SH-SY5Y (cell line): ENCODE measurements around the gene RBM19.

Experiments used
- GATA2 ChIP-seq: IDR thresholded peaks from 2 replicates; pipeline ENCODE4 v1.6.1; 2011; ENCODE audit warnings: mild to moderate bottlenecking, low read depth, low read length
- GATA3 ChIP-seq: IDR thresholded peaks from 2 replicates; pipeline ENCODE4 v1.6.1; 2011; ENCODE audit warnings: low read depth, mild to moderate bottlenecking, low read length, moderate library complexity

The RBM19 gene

DNA sequence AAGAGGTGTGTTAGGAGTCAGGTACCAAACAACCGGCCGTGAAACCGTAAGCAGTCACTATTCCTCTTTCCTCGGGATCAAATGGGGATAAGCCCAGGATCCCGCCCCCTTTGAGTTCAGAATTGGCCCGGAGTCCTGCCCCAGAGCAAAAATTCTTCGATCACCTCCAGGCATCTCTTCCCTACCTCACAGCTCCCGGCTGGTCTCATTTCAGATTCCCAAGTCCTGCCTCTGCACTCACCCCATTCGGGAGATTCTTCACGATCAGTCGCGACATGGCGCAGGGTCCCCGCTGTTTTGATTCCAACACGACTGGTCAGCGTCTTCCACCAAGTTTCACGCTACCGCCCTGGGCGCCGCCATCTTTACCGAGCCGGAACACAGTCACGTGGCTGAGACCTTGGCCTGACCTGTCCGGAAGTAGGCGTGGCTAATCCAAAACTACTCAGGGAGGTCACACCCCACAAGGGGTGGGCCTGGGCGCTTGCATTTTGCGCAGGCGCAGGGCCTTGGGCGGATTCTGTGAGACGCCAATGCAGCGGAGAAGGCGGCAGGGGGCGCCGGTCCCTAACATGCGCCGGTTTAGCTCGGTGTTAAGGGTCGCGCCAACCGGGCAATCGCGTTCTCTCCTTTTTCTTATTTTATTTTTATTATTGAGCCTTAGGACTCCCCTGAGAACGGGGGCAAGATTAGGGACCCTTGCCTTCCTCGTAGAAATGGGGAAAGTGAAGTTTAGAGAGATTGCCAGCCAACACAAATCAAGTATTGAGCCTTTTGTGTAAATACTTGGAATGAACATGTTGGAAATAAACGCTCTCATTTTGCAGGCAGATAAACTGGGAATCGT, at the start of gene RBM19:
RBM19 (minus strand) TSS at position 375 of the 847 bp plus-strand sequence; CDS start at position 277, 98 bp downstream.
- TF ChIP-seq GATA2 (no peak; the same call in 1 of the 2 replicates), GATA3 (no peak)

GRCh38 chr12:114015851-114016250, 49.7 kb upstream of the RBM19 start:
- no peak for TF ChIP-seq GATA3
- no peak for TF ChIP-seq GATA2

DNA sequence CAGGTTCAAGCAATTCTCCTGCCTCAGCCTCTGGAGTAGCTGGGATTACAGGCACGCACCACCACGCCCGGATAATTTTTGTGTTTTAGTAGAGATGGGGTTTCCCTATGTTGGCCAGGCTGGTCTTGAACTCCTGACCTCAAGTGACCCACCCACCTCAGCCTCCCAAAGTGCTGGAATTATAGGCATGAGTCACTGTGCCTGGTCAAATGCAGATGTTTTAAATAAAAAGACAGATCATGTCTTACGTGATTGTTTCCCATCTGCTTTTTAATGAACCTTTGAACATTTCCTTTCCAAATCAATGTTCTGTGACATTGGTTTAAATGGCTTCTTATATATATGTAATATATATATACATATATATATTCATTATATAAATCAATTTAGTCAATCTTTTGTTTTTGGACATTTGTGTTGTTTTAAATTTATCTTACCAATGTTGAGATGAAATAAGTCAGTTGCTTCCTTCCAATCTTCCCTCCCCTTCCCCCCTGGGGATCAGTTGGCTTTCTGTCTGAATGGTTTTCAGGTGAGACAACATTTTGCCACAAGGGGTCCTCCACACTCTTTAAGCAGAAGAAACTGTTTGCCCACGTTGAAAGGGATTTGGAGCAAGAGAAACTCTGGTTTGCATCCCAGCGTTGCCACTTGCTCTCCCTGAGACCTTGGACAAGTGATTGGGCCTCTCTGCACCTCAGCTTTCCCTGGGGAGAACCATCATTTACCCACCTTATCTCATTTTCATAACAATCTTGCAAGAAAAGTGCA, 47.6 kb upstream of the RBM19 start:
- TF ChIP-seq GATA3 (no peak), GATA2 (no peak)

DNA sequence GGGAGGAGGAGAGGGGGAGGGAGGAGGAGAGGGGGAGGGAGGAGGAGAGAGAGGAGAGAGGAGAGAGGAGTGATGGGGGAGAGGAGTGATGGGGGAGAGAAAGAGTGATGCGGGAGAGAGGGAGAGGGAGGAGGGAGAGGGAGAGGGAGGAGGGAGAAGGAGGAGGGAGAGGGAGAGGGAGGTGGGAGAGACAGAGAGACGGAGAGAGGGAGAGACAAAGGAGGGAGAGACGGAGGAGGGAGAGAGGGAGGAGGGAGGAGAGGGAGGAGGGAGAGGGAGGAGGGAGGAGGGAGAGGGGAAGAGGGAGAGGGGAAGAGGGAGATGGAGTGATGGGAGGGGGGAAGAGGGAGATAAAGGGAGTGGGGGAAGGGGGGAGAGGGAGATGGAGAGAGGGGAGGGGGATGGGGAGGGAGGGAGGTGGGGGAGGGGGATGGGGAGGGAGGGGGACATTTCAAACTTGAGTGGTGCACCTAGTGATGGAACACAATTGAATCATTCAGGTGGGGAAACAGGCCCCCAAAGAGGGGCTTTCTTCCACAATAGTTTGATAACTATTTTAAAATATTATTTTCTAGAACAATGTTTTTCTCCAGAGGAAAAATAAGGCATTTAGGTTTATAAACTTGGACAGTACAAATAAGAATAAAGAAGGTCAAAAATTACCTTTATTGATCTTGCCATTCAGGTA, 46.8 kb upstream of the RBM19 start:
- no peak for TF ChIP-seq GATA3
- TF ChIP-seq GATA2, result no peak

DNA sequence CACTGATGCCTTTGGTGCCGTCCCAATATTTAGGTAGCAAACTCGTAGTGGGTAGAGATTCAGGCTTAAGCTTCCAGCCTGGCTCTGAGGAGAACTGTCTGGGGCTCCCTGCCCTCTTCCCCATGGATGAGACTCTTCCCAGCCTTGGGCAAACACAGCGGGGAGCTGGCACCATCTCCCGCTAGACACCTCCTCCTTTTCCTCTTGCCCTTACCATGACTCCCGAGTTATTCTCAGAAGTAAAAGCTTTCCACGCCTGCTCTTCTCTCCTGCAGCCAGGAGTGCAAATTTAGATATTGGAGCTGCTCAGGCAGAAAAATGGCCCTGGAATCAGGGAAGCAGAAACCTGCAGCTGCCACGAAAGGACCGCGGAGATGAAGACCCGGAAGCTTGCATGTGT, 45.6 kb upstream of the RBM19 start:
- TF ChIP-seq GATA3 (no peak), GATA2 (no peak)

DNA sequence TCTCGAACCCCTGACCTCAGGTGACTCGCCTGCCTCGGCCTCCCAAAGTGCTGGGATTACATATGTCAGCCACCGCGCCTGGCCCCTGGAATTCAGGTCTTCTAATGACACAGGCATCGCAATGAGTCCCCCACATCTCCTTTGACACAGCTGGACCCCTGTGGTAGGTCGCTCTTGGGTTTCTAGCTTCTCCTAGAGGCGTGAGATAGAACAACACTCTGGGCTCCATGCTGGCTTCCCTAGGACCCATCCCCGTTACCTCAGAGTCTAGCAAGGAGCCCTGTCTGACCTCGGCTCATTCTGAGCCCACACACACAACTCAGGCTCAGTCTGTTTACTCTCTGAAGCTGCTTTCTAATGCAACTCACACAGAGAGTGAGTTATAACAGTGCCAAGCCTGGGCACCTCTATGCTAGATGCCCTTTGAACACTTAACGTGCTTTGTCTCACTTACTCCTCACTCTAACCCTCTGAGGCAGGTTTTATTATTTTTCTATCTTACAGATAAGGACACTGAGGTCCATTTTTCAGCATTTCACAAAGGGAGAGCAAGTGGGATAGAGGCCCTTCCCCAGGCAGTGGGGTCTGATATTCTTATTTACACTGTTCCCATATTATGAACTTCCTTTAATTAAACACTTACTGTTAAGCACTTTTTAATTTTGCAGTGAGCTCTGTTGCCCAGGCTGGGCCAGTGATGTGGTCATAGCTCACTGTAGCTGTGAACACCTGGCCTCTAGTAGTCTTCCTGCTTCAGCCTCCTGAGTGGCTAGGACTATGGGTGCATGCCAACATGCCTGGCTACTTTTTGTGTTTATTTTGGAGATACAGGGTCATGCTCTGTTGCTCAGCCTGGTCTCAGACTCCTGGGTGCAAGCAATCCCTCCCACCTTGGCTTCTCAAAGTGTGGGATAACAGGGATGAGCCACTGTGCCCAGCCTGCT, 40.6 kb upstream of the RBM19 start:
- TF ChIP-seq GATA3, result no peak
- TF ChIP-seq GATA2, result no peak

DNA sequence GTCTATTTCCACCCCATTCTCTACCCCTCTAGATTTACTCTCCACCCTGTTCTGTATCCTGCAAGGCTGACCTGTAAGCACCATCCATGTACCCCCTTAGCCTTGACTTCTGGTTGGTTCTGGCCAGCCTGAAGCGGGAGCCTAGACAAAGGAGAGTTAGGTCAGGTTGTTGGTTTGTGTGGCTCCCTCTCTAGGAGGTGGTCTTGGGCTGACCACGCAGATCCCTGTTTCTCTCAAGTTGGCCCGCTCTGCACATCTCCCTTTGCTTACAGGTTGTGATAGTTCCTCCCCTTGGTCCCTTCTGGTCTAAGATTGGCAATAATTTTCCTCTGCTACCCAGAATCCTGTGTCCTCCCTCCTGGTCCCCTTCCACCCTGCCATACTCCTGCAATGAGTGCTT, 38.3 kb upstream of the RBM19 start:
- TF ChIP-seq GATA2 (no peak), GATA3 (no peak)

DNA sequence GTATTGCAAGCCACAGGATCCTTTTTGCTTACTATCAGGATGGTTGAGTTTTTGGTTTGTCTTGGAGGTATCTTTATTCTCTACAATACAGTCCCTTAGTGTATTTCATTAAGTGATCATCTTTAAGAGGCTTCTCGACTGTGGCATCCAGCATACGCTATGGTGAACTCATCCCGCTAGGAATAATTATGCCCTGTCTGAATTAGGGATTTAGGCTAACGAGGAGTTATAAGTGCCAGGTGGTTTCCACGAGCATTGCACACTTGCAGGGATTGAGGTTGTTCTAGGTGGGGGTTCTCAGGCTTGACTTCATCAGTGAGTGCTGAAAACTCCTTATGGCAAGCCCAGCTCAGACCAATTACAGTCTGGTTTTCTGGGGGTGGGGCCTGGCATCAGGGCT, 37.2 kb upstream of the RBM19 start:
- TF ChIP-seq GATA3 (no peak), GATA2 (no peak)

DNA sequence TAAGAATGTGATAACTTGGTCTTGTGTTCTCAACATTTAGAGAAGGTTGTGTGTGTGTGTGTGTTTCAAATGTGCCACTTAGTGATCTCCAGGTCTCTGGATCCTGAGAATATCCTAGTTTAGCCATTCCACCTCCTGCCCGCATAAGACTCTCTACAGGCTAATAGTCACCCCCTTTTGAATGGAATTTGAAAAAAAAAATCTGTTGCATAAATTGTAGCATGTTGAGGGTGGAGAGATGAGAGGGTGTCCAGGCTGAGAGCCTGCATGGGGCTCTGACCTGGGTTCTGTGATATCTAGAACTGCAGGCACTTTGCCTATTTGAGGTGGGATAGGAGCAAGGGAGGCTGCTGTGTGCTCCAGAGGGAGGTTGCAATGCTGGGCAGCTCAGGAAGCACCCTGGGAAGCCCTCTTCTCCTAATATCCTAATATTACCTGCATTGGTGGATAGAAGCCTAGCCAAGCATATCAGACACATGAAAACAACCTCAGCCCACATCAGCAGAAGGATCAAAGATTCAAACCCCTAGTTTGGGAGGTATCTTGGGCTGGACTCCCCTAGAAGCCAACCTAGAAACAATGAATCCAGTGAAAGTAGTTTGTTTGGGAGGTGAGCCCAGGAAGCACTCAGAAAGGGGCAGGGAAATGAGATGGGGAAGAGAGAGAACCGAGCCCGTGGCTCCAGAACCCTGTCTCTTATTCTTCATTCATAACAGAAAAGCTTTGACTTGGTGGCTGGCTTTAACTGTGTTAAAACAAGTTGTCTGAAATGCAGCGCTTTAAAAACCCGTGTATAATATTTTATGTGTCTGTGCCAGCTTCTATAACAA, 35.6 kb upstream of the RBM19 start:
- TF ChIP-seq GATA2, result no peak
- TF ChIP-seq GATA3, result no peak

DNA sequence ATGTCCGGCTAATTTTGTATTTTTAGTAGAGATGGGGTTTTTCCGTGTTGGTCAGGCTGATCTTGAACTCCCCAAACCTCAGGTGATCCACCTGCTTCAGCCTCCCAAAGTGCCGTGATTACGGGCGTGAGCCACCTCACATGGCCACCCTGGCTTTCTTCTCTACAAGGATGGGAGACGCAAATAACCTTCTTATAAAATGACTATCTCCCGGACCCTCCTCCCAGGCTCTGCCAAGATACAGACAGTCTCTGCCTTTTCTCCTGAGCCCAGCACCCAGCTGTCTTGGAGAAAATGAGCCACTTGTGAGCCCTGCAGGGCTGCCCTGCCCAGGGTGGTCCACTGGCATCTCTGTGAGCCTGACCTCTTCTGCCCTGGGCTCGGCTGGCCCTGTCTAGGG, 34.7 kb upstream of the RBM19 start:
- no peak for TF ChIP-seq GATA2
- no peak for TF ChIP-seq GATA3

DNA sequence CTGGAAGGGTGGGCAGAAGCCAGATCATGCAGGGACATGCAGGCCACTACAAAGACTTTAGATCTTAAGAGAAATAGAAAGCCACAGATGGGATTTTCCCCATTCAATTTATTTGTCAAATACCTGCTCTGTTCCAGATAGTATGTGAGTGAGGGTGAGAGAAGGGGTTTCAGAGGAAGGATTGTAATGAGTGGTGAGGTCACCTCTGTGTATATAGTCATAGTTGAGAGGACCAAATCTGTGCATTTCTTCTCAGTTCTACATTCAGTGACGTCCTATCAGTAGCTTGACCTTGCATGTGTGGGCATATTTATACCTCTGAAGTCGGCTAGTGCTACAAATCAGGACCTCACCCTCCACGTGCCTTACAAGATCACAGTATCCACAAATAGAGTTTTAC, 31.2 kb upstream of the RBM19 start:
- TF ChIP-seq GATA2 (no peak), GATA3 (no peak)

DNA sequence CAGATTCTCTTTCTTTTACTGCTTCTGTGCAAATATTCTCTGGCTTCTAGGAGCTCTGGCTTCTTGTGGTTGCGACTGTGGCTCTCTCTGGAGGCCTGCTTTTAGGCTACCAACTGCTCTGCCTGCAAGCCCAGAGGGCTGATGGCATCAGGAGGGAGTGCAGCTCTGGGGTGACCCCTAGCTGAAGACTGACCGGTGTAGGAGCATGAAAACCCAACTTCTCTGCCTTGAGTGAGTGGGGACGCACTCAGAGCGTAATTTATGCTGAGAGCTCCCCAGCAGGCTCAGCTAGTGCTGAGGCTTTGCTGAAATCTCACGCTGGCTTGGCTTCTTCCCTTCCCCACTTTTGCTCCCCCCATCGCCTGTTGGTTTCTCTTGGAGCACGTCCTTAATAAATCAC, 29.9 kb upstream of the RBM19 start:
- TF ChIP-seq GATA2, result no peak
- no peak for TF ChIP-seq GATA3
